Suprapubic skin (tissue), 3 donors: ENCODE results near the gene ZNF839.

Source experiments
- CTCF ChIP-seq, 2 donors: fragments of 200-600 bp in 1 of 2; fragments of 450-650 bp in 1 of 2; sonication (generic) in 1 of 2; IDR thresholded peaks; one replicate each; pipeline ENCODE4 v1.5.1; 2016 to 2019; ENCODE audit warnings: antibody characterized with exemption in 2 of 2, mild to moderate bottlenecking in 1 of 2, moderate library complexity in 1 of 2
- POLR2A ChIP-seq, 2 donors: fragments of 450-650 bp; IDR thresholded peaks; one replicate each; pipeline ENCODE4 v1.6.1; 2017; ENCODE audit warnings: antibody characterized with exemption in 2 of 2, mild to moderate bottlenecking in 2 of 2, moderate library complexity in 2 of 2

GRCh38 chr14:102288139-102288538 lies 31.4 kb upstream of the ZNF839 start:
- TF ChIP-seq CTCF (IDR thresholded peaks at IDR 0.05) (no peak), POLR2A (IDR thresholded peaks at IDR 0.05) (no peak)
